VCaP (cell line): Measurements from ENCODE around the gene PDRG1.

Experiments used
- H3K27ac ChIP-seq: fragments of 450-650 bp; 2 replicates; pipeline ENCODE4 v1.5.1; 2017
- TF ChIP-seq, protein P1 (sequence below): fragments of 450-650 bp; conservative IDR thresholded peaks from 2 replicates; pipeline ENCODE4 v1.5.1; 2017; ENCODE audit warnings: mild to moderate bottlenecking, moderate library complexity

The PDRG1 gene

GRCh38 chr20:31974951-31975487 lies 23.2 kb upstream of the PDRG1 start:
- TF ChIP-seq, protein P1, sequence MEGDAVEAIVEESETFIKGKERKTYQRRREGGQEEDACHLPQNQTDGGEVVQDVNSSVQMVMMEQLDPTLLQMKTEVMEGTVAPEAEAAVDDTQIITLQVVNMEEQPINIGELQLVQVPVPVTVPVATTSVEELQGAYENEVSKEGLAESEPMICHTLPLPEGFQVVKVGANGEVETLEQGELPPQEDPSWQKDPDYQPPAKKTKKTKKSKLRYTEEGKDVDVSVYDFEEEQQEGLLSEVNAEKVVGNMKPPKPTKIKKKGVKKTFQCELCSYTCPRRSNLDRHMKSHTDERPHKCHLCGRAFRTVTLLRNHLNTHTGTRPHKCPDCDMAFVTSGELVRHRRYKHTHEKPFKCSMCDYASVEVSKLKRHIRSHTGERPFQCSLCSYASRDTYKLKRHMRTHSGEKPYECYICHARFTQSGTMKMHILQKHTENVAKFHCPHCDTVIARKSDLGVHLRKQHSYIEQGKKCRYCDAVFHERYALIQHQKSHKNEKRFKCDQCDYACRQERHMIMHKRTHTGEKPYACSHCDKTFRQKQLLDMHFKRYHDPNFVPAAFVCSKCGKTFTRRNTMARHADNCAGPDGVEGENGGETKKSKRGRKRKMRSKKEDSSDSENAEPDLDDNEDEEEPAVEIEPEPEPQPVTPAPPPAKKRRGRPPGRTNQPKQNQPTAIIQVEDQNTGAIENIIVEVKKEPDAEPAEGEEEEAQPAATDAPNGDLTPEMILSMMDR, result no peak
- no peak overlapping the region for H3K27ac ChIP-seq

DNA sequence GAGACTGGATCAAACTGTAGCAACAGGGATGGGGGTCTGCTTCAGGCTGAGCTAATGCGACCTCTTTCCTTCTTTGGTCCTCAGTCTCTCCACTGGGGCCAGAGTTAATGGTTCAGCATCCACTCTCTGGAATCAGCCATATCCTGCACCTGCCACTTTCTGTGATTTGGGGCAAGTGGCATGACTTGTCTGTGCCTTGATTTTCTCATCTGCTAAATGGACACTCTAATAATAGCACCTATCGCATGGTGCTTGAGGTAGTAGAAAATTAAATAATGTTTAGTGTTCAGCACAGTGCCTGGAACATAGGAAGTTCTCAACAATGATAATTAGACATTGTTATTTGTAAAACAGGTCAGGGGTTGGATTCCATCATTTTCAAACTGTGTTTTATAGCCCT lies 22.4 kb upstream of the PDRG1 start:
- TF ChIP-seq, protein P1, result no peak
- no peak overlapping the region for H3K27ac ChIP-seq

DNA sequence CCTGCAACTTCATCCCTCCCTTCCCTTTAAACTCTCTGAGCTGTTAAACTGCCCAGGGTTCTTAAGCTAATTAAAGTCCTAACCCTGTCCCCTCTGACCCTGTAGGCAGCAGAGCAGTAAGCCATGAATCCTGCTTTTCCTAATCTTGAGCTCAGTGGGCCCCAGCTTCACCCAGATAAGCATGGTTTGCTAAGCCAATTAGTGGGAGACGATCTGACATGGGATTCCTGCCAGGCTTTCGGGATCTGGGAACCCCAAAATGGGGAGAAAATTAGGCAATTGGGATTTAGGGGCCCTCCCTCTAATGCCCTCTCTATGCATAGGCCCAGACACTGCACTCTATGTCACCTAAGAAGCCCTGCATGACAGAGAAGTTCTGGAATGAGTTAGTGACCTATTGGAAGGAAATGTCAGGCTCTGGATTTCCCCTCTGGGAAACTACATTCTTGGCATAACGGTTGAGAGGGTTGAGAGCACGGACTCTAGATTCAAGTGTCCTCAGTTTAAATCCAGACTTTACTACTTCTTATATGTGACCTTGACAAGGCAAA lies 20.7 kb upstream of the PDRG1 start:
- TF ChIP-seq, protein P1, result no peak
- no peak overlapping the region for H3K27ac ChIP-seq

GRCh38 chr20:31969991-31970390 lies 18.1 kb upstream of the PDRG1 start:
- H3K27ac ChIP-seq, result no peak overlapping the region
- TF ChIP-seq, protein P1, result no peak

GRCh38 chr20:31968291-31969126 lies 16.7 kb upstream of the PDRG1 start:
- peak overlapping the region; percentile 84 for H3K27ac ChIP-seq

GRCh38 chr20:31967830-31968249 lies 16.0 kb upstream of the PDRG1 start, which contains the start of gene XKR7:
Gene XKR7 (plus strand): TSS chr20:31968151. CDS start chr20:31968176, 25 bp downstream.
- peak within 1 kb of the TSS; percentile 84 for H3K27ac ChIP-seq
- TF ChIP-seq, protein P1, result no peak

More at GRCh38 chr20:31968291-31969126, 16.7 kb upstream of the PDRG1 start:
- TF ChIP-seq, protein P1, result no peak

- H3K27ac ChIP-seq, result peak overlapping the region; percentile 84
Measured at GRCh38 chr20:31966991-31967655, 15.3 kb upstream of the PDRG1 start.

More at GRCh38 chr20:31966991-31967655, 15.3 kb upstream of the PDRG1 start:
- TF ChIP-seq, protein P1, result no peak
